Subcutaneous adipose tissue (tissue), 4 donors: Measurements from ENCODE around the gene ERCC4. TPM values are rescaled to one million over a fixed set of nuclear protein-coding genes. Genes with fewer than 3 reads are reported as not detected.

Experiments used
- CTCF ChIP-seq: fragments of 450-650 bp; IDR thresholded peaks from one replicate; pipeline ENCODE4 v1.5.1; 2016; ENCODE audit warnings: low read depth, mild to moderate bottlenecking, control low read depth, antibody characterized with exemption, moderate library complexity
- total RNA-seq, 4 donors: library from RNA; depleted of rRNA; stranded (reverse); fragments of >200 nt; gene quantifications; one replicate each; pipeline ENCODE4 v1.1.0, GENCODE V29; 2016

Gene ERCC4
- total RNA-seq, 4 donors from 2014 or later = 4.6 to 10.8 (median 8.5) TPM

DNA sequence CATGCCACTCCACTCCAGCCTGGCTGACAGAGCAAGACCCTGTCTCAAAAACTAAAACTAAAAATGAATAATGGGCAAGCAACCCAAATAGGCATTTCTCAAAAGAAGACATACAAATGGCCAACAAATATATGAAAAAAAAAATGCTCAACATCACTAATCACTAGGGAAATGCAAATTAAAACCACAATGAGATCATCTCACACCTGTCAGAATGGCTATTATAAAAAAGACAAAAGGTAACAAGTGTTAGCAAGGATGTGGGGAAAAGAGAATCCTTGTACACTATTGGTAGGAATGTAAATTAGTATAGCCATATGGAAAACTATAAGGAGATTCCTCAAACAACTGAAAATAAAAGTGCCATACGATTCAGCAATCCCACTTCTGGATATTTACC lies 7.1 kb upstream of the ERCC4 start:
- TF ChIP-seq CTCF = no peak

GRCh38 chr16:13913374-13914292 lies 6.3 kb upstream of the ERCC4 start:
- no peak for TF ChIP-seq CTCF

GRCh38 chr16:13915033-13915635 lies 4.8 kb upstream of the ERCC4 start:
- TF ChIP-seq CTCF = no peak

DNA sequence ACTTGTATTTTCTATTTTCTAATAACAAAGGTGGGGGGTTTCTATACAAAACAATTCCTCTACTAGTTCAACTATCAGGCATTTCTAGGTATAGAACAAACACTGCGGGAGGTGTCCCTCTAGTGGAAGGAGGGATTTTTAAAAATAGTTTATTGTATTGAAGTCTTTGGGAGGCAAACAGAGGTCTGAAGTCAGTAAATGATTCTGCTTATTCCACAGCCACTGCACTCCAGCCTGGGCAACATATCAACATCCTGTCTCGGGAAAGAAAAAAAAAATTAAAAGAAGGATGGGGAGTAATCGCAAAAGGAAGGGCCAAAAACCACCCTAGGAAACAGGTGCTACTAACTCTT lies 648 bp upstream of the ERCC4 start:
- no peak for TF ChIP-seq CTCF

DNA sequence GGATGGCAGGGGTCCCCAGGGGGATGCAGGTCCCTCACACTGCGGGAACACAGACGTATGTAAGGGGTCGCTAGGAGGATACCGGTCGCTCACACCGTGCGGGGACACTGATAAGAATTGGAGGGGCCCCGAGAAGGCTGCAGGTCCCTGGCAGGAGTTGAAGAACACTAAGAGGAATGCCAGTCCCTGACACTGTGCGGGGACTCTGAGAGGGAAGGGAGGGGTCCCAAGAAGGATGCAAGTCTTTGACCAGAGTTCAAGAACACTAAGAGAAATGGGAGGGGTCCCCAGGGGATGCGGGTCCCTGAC lies 510 bp downstream of the ERCC4 start:
- TF ChIP-seq CTCF = no peak

DNA sequence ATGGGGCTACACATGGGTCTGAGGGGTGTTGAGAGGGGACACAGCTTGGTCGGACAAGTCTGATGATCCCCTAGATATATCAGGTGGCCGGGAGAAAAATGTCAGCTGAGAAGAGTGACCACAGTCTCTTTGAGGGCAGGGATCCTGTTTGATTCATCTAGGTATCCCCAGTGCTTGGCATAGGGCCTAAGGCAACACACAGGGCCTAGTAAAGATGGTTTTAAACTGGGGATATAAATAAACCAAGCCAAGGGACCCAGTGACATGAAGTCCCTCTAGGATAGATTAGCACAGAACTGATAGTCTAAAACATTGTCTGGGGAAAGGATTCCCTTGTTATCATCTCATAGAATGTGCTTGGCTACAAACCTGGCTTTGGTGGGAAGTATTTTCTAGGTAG lies 1.4 kb downstream of the ERCC4 start:
- no peak for TF ChIP-seq CTCF

GRCh38 chr16:13923703-13924298 lies 3.8 kb downstream of the ERCC4 start:
- TF ChIP-seq CTCF = no peak
